Stimulated activated naive CD8-positive, alpha-beta T cell treated with anti-CD3 and anti-CD28 coated beads, Interleukin-15, amount 100 ng/mL, for 72 hours (primary cell): ENCODE measurements around the gene TAF1.
"Not testable (repeated sequence)": the region's sequence is repeated elsewhere in the genome, so short reads cannot be mapped to it uniquely, and the experiment has no call there.

Experiments used
- ATAC-seq: fragments of 150-1000 bp; cut with Tn5 transposase; 2 replicates; pipeline ENCODE4 v1.10.0; 2021; ENCODE audit warnings: mild to moderate bottlenecking, moderate library complexity
- DNase-seq, 2 donors: peaks; one replicate each; pipeline ENCODE4 v3.0.0; 2021 to 2022
- H3K27ac Mint-ChIP-seq, 2 donors: one replicate each; pipeline ENCODE4 v1.8.0; 2022; ENCODE audit warnings: mild to moderate bottlenecking in 2 of 2, mixed read lengths in 2 of 2, moderate library complexity in 2 of 2
- H3K27me3 Mint-ChIP-seq: one replicate; pipeline ENCODE4 v1.8.0; 2022; ENCODE audit warnings: mixed read lengths
- H3K4me1 Mint-ChIP-seq: one replicate; pipeline ENCODE4 v1.8.0; 2022; ENCODE audit warnings: mild to moderate bottlenecking, mixed read lengths
- H3K4me3 Mint-ChIP-seq, 2 donors: one replicate each; pipeline ENCODE4 v1.8.0; 2022; ENCODE audit warnings: mild to moderate bottlenecking in 2 of 2, mixed read lengths in 2 of 2, moderate library complexity in 1 of 2
- H3K9me3 Mint-ChIP-seq, 2 donors: one replicate each; pipeline ENCODE4 v1.8.0; 2022; ENCODE audit warnings: mixed read lengths in 2 of 2

TAF1 gene

GRCh38 chrX:71466979-71467523 lies 100.9 kb downstream of the TAF1 start:
- no peak overlapping the region for H3K27ac Mint-ChIP-seq
- no peak for DNase-seq
- H3K27me3 Mint-ChIP-seq, result no peaks in the 10 kb centered on the region
- no peaks in the 10 kb centered on the region for H3K9me3 Mint-ChIP-seq
- H3K4me1 Mint-ChIP-seq, result no peaks in the 10 kb centered on the region
- no peak overlapping the region for H3K4me3 Mint-ChIP-seq
- no peak for ATAC-seq

DNA sequence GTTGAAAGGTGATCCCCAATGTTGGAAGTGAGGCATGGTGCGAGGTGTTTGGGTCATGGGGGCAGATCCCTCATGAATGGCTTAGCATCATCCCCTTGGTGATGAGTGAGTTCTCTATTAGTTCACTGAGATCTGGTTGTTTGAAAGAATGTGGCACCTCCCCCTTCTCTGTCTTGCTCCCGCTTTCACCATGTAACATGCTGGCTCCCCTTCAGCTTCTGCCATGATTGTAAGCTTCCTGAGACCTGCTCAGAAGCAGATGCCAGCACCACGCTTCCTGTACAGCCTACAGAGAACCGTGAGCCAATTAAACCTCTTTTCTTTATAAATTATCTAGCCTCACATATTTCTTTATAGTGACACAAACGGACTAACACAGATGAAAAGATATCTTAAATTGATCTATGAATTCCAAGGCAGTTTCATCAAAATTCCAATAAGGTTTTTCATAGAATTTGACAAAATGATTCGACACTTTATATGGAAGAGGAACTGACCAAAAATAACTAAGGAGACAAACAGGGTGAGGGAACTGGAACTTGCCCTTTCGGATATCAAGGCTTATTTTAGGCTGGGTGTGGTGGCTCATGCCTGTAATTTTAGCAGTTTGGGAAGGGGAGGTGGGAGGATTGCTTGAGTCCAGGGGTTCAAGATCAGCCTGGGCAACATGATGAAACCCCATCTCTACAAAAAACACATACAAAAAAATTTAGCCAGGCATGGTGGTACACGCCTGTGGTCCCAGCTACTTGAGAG lies 109.8 kb downstream of the TAF1 start:
- H3K4me3 Mint-ChIP-seq, result no peak overlapping the region
- H3K9me3 Mint-ChIP-seq, result no peaks in the 10 kb centered on the region
- ATAC-seq, result no peak
- H3K27ac Mint-ChIP-seq, result no peak overlapping the region
- no peak for DNase-seq
- no peaks in the 10 kb centered on the region for H3K4me1 Mint-ChIP-seq
- no peaks in the 10 kb centered on the region for H3K27me3 Mint-ChIP-seq

- DNase-seq, result no peak
- H3K4me3 Mint-ChIP-seq, result no peak overlapping the region
- no peak overlapping the region for H3K27ac Mint-ChIP-seq
These were observed 116.2 kb downstream of the TAF1 start for GRCh38 chrX:71482228-71482958.

GRCh38 chrX:71487814-71488213 lies 121.7 kb downstream of the TAF1 start:
- Mint-ChIP-seq H3K9me3 (no peaks in the 10 kb centered on the region), H3K4me1 (peaks cover 16% of the 10 kb centered on the region), H3K27ac (no peak overlapping the region), H3K27me3 (no peaks in the 10 kb centered on the region), H3K4me3 (no peak overlapping the region)
- DNase-seq, result no peak
- ATAC-seq, result no peak

More at GRCh38 chrX:71482228-71482958, 116.2 kb downstream of the TAF1 start:
- no peaks in the 10 kb centered on the region for H3K27me3 Mint-ChIP-seq
- no peaks in the 10 kb centered on the region for H3K4me1 Mint-ChIP-seq
- ATAC-seq, result no peak
- H3K9me3 Mint-ChIP-seq, result no peaks in the 10 kb centered on the region

GRCh38 chrX:71489540-71489939 lies 123.4 kb downstream of the TAF1 start:
- Mint-ChIP-seq H3K27ac (no peak overlapping the region), H3K9me3 (no peaks in the 10 kb centered on the region), H3K4me1 (peaks cover 16% of the 10 kb centered on the region), H3K4me3 (no peak overlapping the region), H3K27me3 (no peaks in the 10 kb centered on the region)
- no peak for DNase-seq
- ATAC-seq, result no peak

DNA sequence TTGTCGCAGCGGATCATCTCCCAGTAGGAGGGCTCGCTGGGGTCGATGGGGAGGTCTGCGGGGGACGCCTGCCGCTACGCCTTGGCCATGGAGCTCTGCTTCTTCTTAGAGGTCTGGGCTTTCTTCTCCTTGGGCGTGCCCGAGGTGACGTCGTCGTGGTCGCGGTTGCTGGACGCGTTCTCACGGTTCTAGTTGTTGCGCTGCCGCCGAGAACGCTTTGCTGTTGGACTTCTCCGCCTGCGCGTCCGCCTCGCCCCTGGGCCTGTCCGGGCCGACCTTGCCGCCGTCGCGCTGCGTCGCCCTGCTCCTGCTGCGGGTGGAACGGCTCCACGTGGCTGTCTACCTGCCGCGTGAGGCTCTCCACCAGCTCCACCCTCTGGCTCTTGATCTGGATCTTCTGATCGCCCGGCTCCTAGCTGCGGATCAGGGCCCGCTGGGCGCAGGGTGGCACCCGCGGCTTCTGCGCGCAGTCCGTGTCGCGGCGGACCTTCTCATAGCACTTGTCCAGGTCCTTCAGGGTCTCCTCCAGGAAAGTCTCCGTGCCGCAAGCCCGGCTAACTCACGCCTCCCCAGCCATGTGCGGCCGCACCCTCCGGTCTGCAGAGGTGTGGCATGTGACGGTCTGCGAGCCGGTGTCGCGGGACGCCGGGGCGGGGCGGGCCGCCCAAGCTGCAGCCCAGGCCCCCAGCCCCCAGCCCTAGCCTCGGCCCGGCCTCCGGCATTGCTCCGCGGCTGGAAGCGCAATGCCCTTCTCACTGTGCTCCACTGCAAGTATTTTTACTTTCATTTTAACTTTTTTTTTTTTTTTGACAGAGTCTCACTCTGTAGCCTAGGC lies 126.3 kb downstream of the TAF1 start:
- Mint-ChIP-seq H3K4me3 (peak overlapping the region; percentile 85 to 91), H3K9me3 (no peaks in the 10 kb centered on the region), H3K27ac (peak overlapping the region; percentile 74 to 93), H3K27me3 (no peaks in the 10 kb centered on the region), H3K4me1 (peaks cover 16% of the 10 kb centered on the region)
- ATAC-seq (peak; percentile 87), DNase-seq (peak; percentile 46 to 52)

DNA sequence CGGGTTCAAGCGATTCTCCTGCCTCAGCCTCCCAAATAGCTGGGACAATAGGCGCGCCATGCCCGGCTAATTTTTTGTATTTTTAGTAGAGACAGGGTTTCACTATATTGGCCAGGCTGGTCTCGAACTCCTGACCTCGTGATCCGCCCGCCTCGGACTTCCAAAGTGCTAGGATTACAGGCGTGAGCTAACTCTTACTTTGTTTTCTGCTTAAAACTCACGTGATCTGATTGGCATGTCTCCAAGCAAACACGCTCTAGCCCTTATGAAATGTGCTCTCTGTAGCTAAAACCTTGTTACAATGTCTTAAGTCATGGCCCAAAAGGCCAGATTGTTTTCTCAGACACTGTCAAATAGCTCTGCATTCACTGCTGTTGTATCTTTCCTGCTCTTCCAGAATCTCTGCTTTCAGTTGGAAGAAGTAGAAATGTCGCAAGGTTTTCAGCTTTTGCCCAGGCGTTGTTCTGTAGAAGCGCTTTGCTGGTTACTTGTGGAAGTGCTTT lies 127.0 kb downstream of the TAF1 start:
- Mint-ChIP-seq H3K4me3 (peak overlapping the region; percentile 85 to 91), H3K27me3 (no peaks in the 10 kb centered on the region), H3K9me3 (no peaks in the 10 kb centered on the region), H3K27ac (no peak overlapping the region), H3K4me1 (peaks cover 16% of the 10 kb centered on the region)
- ATAC-seq, result no peak
- no peak for DNase-seq

DNA sequence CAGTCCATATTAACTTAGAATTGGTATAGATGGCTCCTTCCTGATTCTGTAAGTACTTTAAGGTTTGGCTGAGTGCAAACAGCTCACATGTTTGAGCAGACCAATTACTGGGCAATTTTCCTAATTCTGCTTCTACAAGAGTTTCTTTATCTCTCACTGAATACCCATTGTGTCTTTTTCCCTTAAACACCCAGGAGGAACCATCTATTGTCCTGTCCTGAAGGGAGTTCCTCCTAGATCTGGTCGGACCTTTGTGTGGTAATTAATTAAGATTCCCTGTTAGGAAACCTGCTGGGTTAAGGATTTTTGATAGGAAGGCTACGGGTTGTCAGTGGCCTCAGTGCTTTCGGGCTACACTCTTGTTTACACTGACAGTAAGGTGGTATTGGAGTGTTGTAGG lies 129.8 kb downstream of the TAF1 start:
- DNase-seq, H3K9me3 Mint-ChIP-seq, ATAC-seq, H3K4me3 Mint-ChIP-seq, H3K27me3 Mint-ChIP-seq, H3K27ac Mint-ChIP-seq, H3K4me1 Mint-ChIP-seq: not testable (repeated sequence)

DNA sequence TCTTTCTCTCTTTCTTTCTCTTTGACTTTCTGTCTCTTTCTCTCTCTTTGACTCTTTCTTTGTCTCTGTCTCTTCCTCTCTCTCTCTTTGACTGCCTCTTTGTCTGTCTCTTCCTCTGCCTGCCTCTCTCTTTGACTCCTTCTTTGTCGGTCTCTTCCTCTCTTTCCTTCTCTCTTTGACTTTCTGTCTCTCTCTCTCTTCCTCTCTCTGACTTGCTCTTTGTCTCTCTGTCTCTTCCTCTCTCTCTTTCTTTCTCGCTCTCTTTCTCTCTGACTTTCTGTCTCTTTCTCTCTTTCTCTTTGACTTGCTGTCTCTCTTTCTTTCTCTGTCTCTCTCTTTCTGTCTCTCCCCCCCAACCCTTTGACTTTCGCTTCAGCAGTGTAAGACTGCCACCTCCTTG lies 130.3 kb downstream of the TAF1 start:
- DNase-seq (no peak), ATAC-seq (no peak)
- Mint-ChIP-seq H3K27ac (peak overlapping the region in 1 of 2 donors; percentile 3), H3K4me3 (no peak overlapping the region), H3K4me1 (peaks cover 6% of the 10 kb centered on the region), H3K9me3 (no peaks in the 10 kb centered on the region), H3K27me3 (no peaks in the 10 kb centered on the region)

GRCh38 chrX:71502080-71502479 lies 135.9 kb downstream of the TAF1 start:
- H3K4me1 Mint-ChIP-seq, ATAC-seq, H3K27ac Mint-ChIP-seq, H3K27me3 Mint-ChIP-seq, DNase-seq, H3K4me3 Mint-ChIP-seq, H3K9me3 Mint-ChIP-seq: not testable (repeated sequence)

DNA sequence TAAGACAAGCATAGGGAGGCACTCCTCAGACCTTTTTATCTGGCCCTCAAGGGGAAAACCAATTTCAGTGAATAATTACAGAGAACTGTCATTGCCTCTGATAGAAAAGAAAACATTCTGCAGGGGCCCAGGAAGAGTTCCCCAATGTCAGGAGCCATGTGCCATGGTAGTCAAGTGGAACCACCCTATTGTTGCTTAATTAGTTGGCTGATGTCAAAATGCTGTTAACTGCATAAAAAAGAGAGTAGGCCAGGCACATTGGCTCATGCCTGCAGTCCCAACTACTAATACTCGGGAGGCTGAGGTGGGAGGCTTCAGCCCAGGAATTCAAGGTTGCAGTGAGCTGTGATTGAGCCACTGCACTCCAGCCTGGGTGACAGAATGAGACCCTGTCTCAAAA lies 138.2 kb downstream of the TAF1 start:
- no peak overlapping the region for H3K4me3 Mint-ChIP-seq
- DNase-seq (no peak), ATAC-seq (no peak)
- H3K27me3 Mint-ChIP-seq, result no peaks in the 10 kb centered on the region
- no peak overlapping the region for H3K27ac Mint-ChIP-seq
- H3K9me3 Mint-ChIP-seq, result no peaks in the 10 kb centered on the region
- H3K4me1 Mint-ChIP-seq, result no peaks in the 10 kb centered on the region

DNA sequence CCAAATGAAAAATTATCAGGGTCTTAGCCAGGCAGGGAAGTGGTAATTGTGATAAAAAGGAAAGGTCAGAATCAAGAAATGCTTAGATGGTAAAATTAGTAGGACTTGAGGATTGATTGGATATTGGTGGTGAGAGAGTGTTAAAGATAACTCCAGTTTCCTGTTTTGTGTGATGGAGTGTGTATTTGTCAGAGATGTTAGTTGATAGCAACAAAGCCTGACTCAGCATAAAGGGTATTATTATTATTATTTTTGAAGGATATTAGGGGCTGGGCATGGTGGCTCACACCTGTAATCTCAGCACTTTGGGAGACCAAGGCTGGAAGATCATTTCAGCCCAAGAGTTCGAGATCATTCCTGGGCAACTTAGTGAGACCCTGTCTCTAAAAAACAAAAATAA lies 143.1 kb downstream of the TAF1 start:
- Mint-ChIP-seq H3K4me3 (no peak overlapping the region), H3K9me3 (peaks cover 0 to 6% of the 10 kb centered on the region in 2 donors), H3K27me3 (no peaks in the 10 kb centered on the region), H3K4me1 (peaks cover 10% of the 10 kb centered on the region), H3K27ac (no peak overlapping the region)
- DNase-seq (no peak), ATAC-seq (no peak)

GRCh38 chrX:71510161-71510560 lies 144.0 kb downstream of the TAF1 start:
- peaks cover 19% of the 10 kb centered on the region for H3K4me1 Mint-ChIP-seq
- H3K9me3 Mint-ChIP-seq, result peaks cover 0 to 6% of the 10 kb centered on the region in 2 donors
- H3K4me3 Mint-ChIP-seq, result no peak overlapping the region
- no peak for ATAC-seq
- DNase-seq, result no peak
- H3K27ac Mint-ChIP-seq, result no peak overlapping the region
- no peaks in the 10 kb centered on the region for H3K27me3 Mint-ChIP-seq

- H3K27ac Mint-ChIP-seq, H3K9me3 Mint-ChIP-seq, H3K4me3 Mint-ChIP-seq, ATAC-seq, H3K27me3 Mint-ChIP-seq, DNase-seq: not testable (repeated sequence)
- H3K4me1 Mint-ChIP-seq, result peaks cover 25% of the 10 kb centered on the region
These were observed 147.6 kb downstream of the TAF1 start for GRCh38 chrX:71513731-71514130.

- peaks cover 25% of the 10 kb centered on the region for H3K4me1 Mint-ChIP-seq
These were observed 148.3 kb downstream of the TAF1 start for GRCh38 chrX:71514367-71515037.

More at GRCh38 chrX:71514367-71515037, 148.3 kb downstream of the TAF1 start:
- peak in 1 of 2 donors; percentile 57 for DNase-seq
- peak overlapping the region; percentile 69 to 77 for H3K4me3 Mint-ChIP-seq
- no peaks in the 10 kb centered on the region for H3K27me3 Mint-ChIP-seq
- H3K9me3 Mint-ChIP-seq, result peaks cover 0 to 6% of the 10 kb centered on the region in 2 donors
- ATAC-seq, result peak; percentile 100
- peak overlapping the region; percentile 79 to 93 for H3K27ac Mint-ChIP-seq
